Peyer's patch (tissue), 4 donors: ENCODE data around the gene LCE1A.

ENCODE experiments used
- POLR2A ChIP-seq, 2 donors: fragments of 450-650 bp; IDR thresholded peaks; one replicate each; pipeline ENCODE4 v1.5.1; 2017; ENCODE audit warnings: antibody characterized with exemption in 2 of 2, mild to moderate bottlenecking in 2 of 2, moderate library complexity in 2 of 2
- TF ChIP-seq, protein P1 (sequence below), 6 experiments: fragments of 450-650 bp in 4 of 6; fragments of 200-600 bp in 2 of 6; sonication (generic) in 1 of 6; IDR thresholded peaks; one replicate each; pipeline ENCODE4 v1.5.1; 2017 to 2019; ENCODE audit warnings: antibody characterized with exemption in 6 of 6, mild to moderate bottlenecking in 3 of 6, moderate library complexity in 1 of 6

- TF ChIP-seq, protein P1, sequence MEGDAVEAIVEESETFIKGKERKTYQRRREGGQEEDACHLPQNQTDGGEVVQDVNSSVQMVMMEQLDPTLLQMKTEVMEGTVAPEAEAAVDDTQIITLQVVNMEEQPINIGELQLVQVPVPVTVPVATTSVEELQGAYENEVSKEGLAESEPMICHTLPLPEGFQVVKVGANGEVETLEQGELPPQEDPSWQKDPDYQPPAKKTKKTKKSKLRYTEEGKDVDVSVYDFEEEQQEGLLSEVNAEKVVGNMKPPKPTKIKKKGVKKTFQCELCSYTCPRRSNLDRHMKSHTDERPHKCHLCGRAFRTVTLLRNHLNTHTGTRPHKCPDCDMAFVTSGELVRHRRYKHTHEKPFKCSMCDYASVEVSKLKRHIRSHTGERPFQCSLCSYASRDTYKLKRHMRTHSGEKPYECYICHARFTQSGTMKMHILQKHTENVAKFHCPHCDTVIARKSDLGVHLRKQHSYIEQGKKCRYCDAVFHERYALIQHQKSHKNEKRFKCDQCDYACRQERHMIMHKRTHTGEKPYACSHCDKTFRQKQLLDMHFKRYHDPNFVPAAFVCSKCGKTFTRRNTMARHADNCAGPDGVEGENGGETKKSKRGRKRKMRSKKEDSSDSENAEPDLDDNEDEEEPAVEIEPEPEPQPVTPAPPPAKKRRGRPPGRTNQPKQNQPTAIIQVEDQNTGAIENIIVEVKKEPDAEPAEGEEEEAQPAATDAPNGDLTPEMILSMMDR (IDR thresholded peaks at IDR 0.05) = no peak
- no peak for TF ChIP-seq POLR2A (IDR thresholded peaks at IDR 0.05)
Measured at GRCh38 chr1:152823294-152823693, 4.0 kb upstream of the LCE1A start.
